Measurements from ENCODE around the gene DUSP19. TPM values are rescaled to one million over a fixed set of nuclear protein-coding genes. Genes with fewer than 3 reads are reported as not detected.

Gene DUSP19
- total and polyA plus RNA-seq, 7 experiments from 2014 or later, result 0.66 to 3.3 (median 1.2) TPM

- no peaks in the 10 kb centered on the region for H3K36me3 Mint-ChIP-seq
- H3K27ac ChIP-seq (ENCODE audit: low read depth, low read length), result no peak overlapping the region
- ATAC-seq (no peak), DNase-seq (no peak)
- H3K4me1 Mint-ChIP-seq, result no peaks in the 10 kb centered on the region
- H3K9me3 ChIP-seq (ENCODE audit: control insufficient read depth in 2 of 3, low read length in 3 of 3), result no peaks in the 10 kb centered on the region
- H3K4me1 ChIP-seq (ENCODE audit: control insufficient read depth in 2 of 2, insufficient read depth in 2 of 2, low read length in 2 of 2), result no peaks in the 10 kb centered on the region
- intact Hi-C loops (cut with micrococcal nuclease), result no loop called here
- H3K4me3 ChIP-seq (ENCODE audit: low read length), result no peak overlapping the region
- peaks cover 0 to under 1% of the 10 kb centered on the region in 2 donors for H3K27me3 ChIP-seq (ENCODE audit: control insufficient read depth in 2 of 2, insufficient read depth in 2 of 2, low read length in 2 of 2)
- H3K4me3 Mint-ChIP-seq, result no peak overlapping the region
- H3K27ac Mint-ChIP-seq, result no peak overlapping the region
- H3K9me3 Mint-ChIP-seq, result no peaks in the 10 kb centered on the region
- peaks cover 9 to 49% (median 24%) of the 10 kb centered on the region in 5 donors for H3K27me3 Mint-ChIP-seq
- H3K36me3 ChIP-seq (ENCODE audit: control insufficient read depth in 2 of 3, insufficient read depth in 3 of 3, low read length in 3 of 3), result no peaks in the 10 kb centered on the region
- ChIA-PET CTCF (no interaction called here), POLR2A (no interaction called here)
These were observed 17.8 kb upstream of the DUSP19 start for GRCh38 chr2:183060571-183061231.

- H3K4me1 ChIP-seq (ENCODE audit: control insufficient read depth in 2 of 2, insufficient read depth in 2 of 2, low read length in 2 of 2), result no peaks in the 10 kb centered on the region
- H3K27me3 ChIP-seq (ENCODE audit: control insufficient read depth in 2 of 2, insufficient read depth in 2 of 2, low read length in 2 of 2), result peaks cover 0 to 4% of the 10 kb centered on the region in 2 donors
- no peak for DNase-seq
- H3K27ac ChIP-seq (ENCODE audit: low read depth, low read length), result no peak overlapping the region
- H3K4me3 ChIP-seq (ENCODE audit: low read length), result no peak overlapping the region
- H3K36me3 ChIP-seq (ENCODE audit: control insufficient read depth in 2 of 3, insufficient read depth in 3 of 3, low read length in 3 of 3), result no peaks in the 10 kb centered on the region
- no peak overlapping the region for H3K27ac Mint-ChIP-seq
- H3K9me3 Mint-ChIP-seq, result no peaks in the 10 kb centered on the region
- peaks cover 10 to 51% (median 29%) of the 10 kb centered on the region in 5 donors for H3K27me3 Mint-ChIP-seq
- H3K36me3 Mint-ChIP-seq, result no peaks in the 10 kb centered on the region
- no peaks in the 10 kb centered on the region for H3K4me1 Mint-ChIP-seq
- no peak for ATAC-seq
- intact Hi-C loops (cut with micrococcal nuclease), result no loop called here
- ChIA-PET CTCF (no interaction called here), POLR2A (no interaction called here)
- H3K4me3 Mint-ChIP-seq, result no peak overlapping the region
- H3K9me3 ChIP-seq (ENCODE audit: control insufficient read depth in 2 of 3, low read length in 3 of 3), result no peaks in the 10 kb centered on the region
These were observed 15.5 kb upstream of the DUSP19 start for GRCh38 chr2:183063083-183063482.

- no peak overlapping the region for H3K4me3 Mint-ChIP-seq
- no peaks in the 10 kb centered on the region for H3K9me3 ChIP-seq (ENCODE audit: control insufficient read depth in 2 of 3, low read length in 3 of 3)
- H3K27me3 Mint-ChIP-seq, result peaks cover 6 to 40% (median 26%) of the 10 kb centered on the region in 5 donors
- H3K36me3 Mint-ChIP-seq, result no peaks in the 10 kb centered on the region
- H3K36me3 ChIP-seq (ENCODE audit: control insufficient read depth in 2 of 3, insufficient read depth in 3 of 3, low read length in 3 of 3), result no peaks in the 10 kb centered on the region
- ATAC-seq (no peak), DNase-seq (no peak)
- H3K27ac Mint-ChIP-seq, result no peak overlapping the region
- no peak overlapping the region for H3K27ac ChIP-seq (ENCODE audit: low read depth, low read length)
- peaks cover 0 to 4% of the 10 kb centered on the region in 2 donors for H3K27me3 ChIP-seq (ENCODE audit: control insufficient read depth in 2 of 2, insufficient read depth in 2 of 2, low read length in 2 of 2)
- H3K4me1 Mint-ChIP-seq, result peaks cover 0 to 3% (median 0%) of the 10 kb centered on the region in 7 donors
- ChIA-PET POLR2A (no interaction called here), CTCF (interaction anchor here (0.7 kb wide), 1 partner anchor 21 kb away, joined by 4 read pairs; no protein-coding TSS in a partner anchor)
- peaks cover 0 to 4% (median 0%) of the 10 kb centered on the region in 11 donors for H3K9me3 Mint-ChIP-seq
- no peaks in the 10 kb centered on the region for H3K4me1 ChIP-seq (ENCODE audit: control insufficient read depth in 2 of 2, insufficient read depth in 2 of 2, low read length in 2 of 2)
- intact Hi-C loops (cut with micrococcal nuclease), result no loop called here
- H3K4me3 ChIP-seq (ENCODE audit: low read length), result no peak overlapping the region
These were observed 10.0 kb upstream of the DUSP19 start for GRCh38 chr2:183068561-183068960.

- Histone ChIP-seq H3K9me3 (ENCODE audit: control insufficient read depth in 2 of 3, low read length in 3 of 3) (no peaks in the 10 kb centered on the region), H3K36me3 (ENCODE audit: control insufficient read depth in 2 of 3, insufficient read depth in 3 of 3, low read length in 3 of 3) (no peaks in the 10 kb centered on the region), H3K4me1 (ENCODE audit: control insufficient read depth in 2 of 2, insufficient read depth in 2 of 2, low read length in 2 of 2) (no peaks in the 10 kb centered on the region), H3K4me3 (ENCODE audit: low read length) (no peak overlapping the region), H3K27ac (ENCODE audit: low read depth, low read length) (no peak overlapping the region), H3K27me3 (ENCODE audit: control insufficient read depth in 2 of 2, insufficient read depth in 2 of 2, low read length in 2 of 2) (peaks cover 0 to 4% of the 10 kb centered on the region in 2 donors)
- peaks cover 3 to 34% (median 23%) of the 10 kb centered on the region in 5 donors for H3K27me3 Mint-ChIP-seq
- peaks cover 0 to 3% (median 0%) of the 10 kb centered on the region in 7 donors for H3K4me1 Mint-ChIP-seq
- H3K36me3 Mint-ChIP-seq, result no peaks in the 10 kb centered on the region
- ATAC-seq (no peak), DNase-seq (no peak)
- POLR2A ChIA-PET, result no interaction called here
- H3K4me3 Mint-ChIP-seq, result no peak overlapping the region
- intact Hi-C loops (cut with micrococcal nuclease), result no loop called here
- peaks cover 0 to 4% (median 0%) of the 10 kb centered on the region in 11 donors for H3K9me3 Mint-ChIP-seq
- no peak overlapping the region for H3K27ac Mint-ChIP-seq
- CTCF ChIA-PET, result no interaction called here
These were observed 9.4 kb upstream of the DUSP19 start for GRCh38 chr2:183069174-183069573.

- no peak for DNase-seq
- no peaks in the 10 kb centered on the region for H3K36me3 Mint-ChIP-seq
- H3K27me3 Mint-ChIP-seq, result peaks cover 6 to 20% (median 16%) of the 10 kb centered on the region in 5 donors
- no peak overlapping the region for H3K4me3 Mint-ChIP-seq
- Histone ChIP-seq H3K9me3 (ENCODE audit: control insufficient read depth in 2 of 3, low read length in 3 of 3) (no peaks in the 10 kb centered on the region), H3K27ac (ENCODE audit: low read depth, low read length) (no peak overlapping the region), H3K4me3 (ENCODE audit: low read length) (no peak overlapping the region), H3K36me3 (ENCODE audit: control insufficient read depth in 2 of 3, insufficient read depth in 3 of 3, low read length in 3 of 3) (no peaks in the 10 kb centered on the region), H3K4me1 (ENCODE audit: control insufficient read depth in 2 of 2, insufficient read depth in 2 of 2, low read length in 2 of 2) (no peaks in the 10 kb centered on the region), H3K27me3 (ENCODE audit: control insufficient read depth in 2 of 2, insufficient read depth in 2 of 2, low read length in 2 of 2) (no peaks in the 10 kb centered on the region)
- ChIA-PET CTCF (no interaction called here), POLR2A (interaction anchor here (1.2 kb wide), 1 partner anchor 8 kb away, joined by 3 read pairs; the partner anchor contains the start of gene DUSP19)
- H3K4me1 Mint-ChIP-seq, result peaks cover 0 to 3% (median 0%) of the 10 kb centered on the region in 7 donors
- ATAC-seq, result no peak
- intact Hi-C loops (cut with micrococcal nuclease), result no loop called here
- H3K9me3 Mint-ChIP-seq, result peaks cover 0 to 4% (median 0%) of the 10 kb centered on the region in 11 donors
- no peak overlapping the region for H3K27ac Mint-ChIP-seq
These were observed 7.4 kb upstream of the DUSP19 start for GRCh38 chr2:183070942-183071844.

GRCh38 chr2:183072177-183072576 lies 6.4 kb upstream of the DUSP19 start:
- no peaks in the 10 kb centered on the region for H3K9me3 ChIP-seq (ENCODE audit: control insufficient read depth in 2 of 3, low read length in 3 of 3)
- peaks cover 0 to 4% (median 0%) of the 10 kb centered on the region in 11 donors for H3K9me3 Mint-ChIP-seq
- no peak overlapping the region for H3K27ac ChIP-seq (ENCODE audit: low read depth, low read length)
- peaks cover 3 to 16% (median 14%) of the 10 kb centered on the region in 5 donors for H3K27me3 Mint-ChIP-seq
- H3K27me3 ChIP-seq (ENCODE audit: control insufficient read depth in 2 of 2, insufficient read depth in 2 of 2, low read length in 2 of 2), result no peaks in the 10 kb centered on the region
- peaks cover 0 to 3% (median 0%) of the 10 kb centered on the region in 7 donors for H3K4me1 Mint-ChIP-seq
- ChIA-PET POLR2A (no interaction called here), CTCF (no interaction called here)
- intact Hi-C loops (cut with micrococcal nuclease), result no loop called here
- no peaks in the 10 kb centered on the region for H3K36me3 ChIP-seq (ENCODE audit: control insufficient read depth in 2 of 3, insufficient read depth in 3 of 3, low read length in 3 of 3)
- H3K4me3 ChIP-seq (ENCODE audit: low read length), result no peak overlapping the region
- no peak for DNase-seq
- H3K4me1 ChIP-seq (ENCODE audit: control insufficient read depth in 2 of 2, insufficient read depth in 2 of 2, low read length in 2 of 2), result no peaks in the 10 kb centered on the region
- no peak overlapping the region for H3K4me3 Mint-ChIP-seq
- no peak overlapping the region for H3K27ac Mint-ChIP-seq
- ATAC-seq, result no peak
- no peaks in the 10 kb centered on the region for H3K36me3 Mint-ChIP-seq

All from naive thymus-derived CD4-positive, alpha-beta T cell (primary cell).